Lower leg skin (tissue), 3 donors: Measurements from ENCODE around the gene XKR8.

Experiments used
- CTCF ChIP-seq, 3 donors: fragments of 450-650 bp; IDR thresholded peaks; one replicate each; pipeline ENCODE4 v1.5.1; 2016; ENCODE audit warnings: antibody characterized with exemption in 3 of 3, mild to moderate bottlenecking in 3 of 3, moderate library complexity in 2 of 3
- POLR2A ChIP-seq, 2 donors: fragments of 450-650 bp; IDR thresholded peaks; one replicate each; pipeline ENCODE4 v1.6.1; 2016 to 2017; ENCODE audit warnings: antibody characterized with exemption in 2 of 2, mild to moderate bottlenecking in 1 of 2, moderate library complexity in 1 of 2

- TF ChIP-seq CTCF (IDR thresholded peaks at IDR 0.05): no peak
- TF ChIP-seq POLR2A (IDR thresholded peaks at IDR 0.05): no peak
Observed at GRCh38 chr1:27952147-27952546, 7.6 kb upstream of the XKR8 start.
